Immature natural killer cell (primary cell): ENCODE data around the gene COL4A2. TPM values are rescaled to one million over a fixed set of nuclear protein-coding genes. Genes with fewer than 3 reads are reported as not detected.
"Not testable (repeated sequence)": the region's sequence is repeated elsewhere in the genome, so short reads cannot be mapped to it uniquely, and the experiment has no call there.

Experiments
- DNase-seq, 3 donors: peaks; one replicate each; pipeline ENCODE4 v3.0.0; 2022; ENCODE audit warnings: mixed read lengths in 1 of 3
- H3K27ac Mint-ChIP-seq, 6 donors: one replicate each; pipeline ENCODE4 v1.8.0; 2020; ENCODE audit warnings: mixed read lengths in 6 of 6, mild to moderate bottlenecking in 5 of 6, inconsistent platforms in 4 of 6, moderate library complexity in 3 of 6
- H3K27me3 Mint-ChIP-seq, 3 donors: one replicate each; pipeline ENCODE4 v1.8.0; 2020 to 2021; ENCODE audit warnings: low read depth in 3 of 3, mild to moderate bottlenecking in 3 of 3, mixed read lengths in 3 of 3, moderate library complexity in 3 of 3, inconsistent platforms in 1 of 3
- H3K36me3 Mint-ChIP-seq, 3 donors: one replicate each; pipeline ENCODE4 v1.8.0; 2020; ENCODE audit warnings: mixed read lengths in 3 of 3, inconsistent platforms in 2 of 3, mild to moderate bottlenecking in 2 of 3
- H3K4me1 Mint-ChIP-seq, 2 donors: one replicate each; pipeline ENCODE4 v1.8.0; 2020; ENCODE audit warnings: inconsistent platforms in 2 of 2, mild to moderate bottlenecking in 2 of 2, mixed read lengths in 2 of 2, moderate library complexity in 1 of 2
- H3K4me3 Mint-ChIP-seq, 5 donors: one replicate each; pipeline ENCODE4 v1.8.0; 2020; ENCODE audit warnings: mild to moderate bottlenecking in 5 of 5, mixed read lengths in 5 of 5, inconsistent platforms in 3 of 5, moderate library complexity in 3 of 5
- H3K9me3 Mint-ChIP-seq, 6 donors: one replicate each; pipeline ENCODE4 v1.8.0; 2020; ENCODE audit warnings: mild to moderate bottlenecking in 6 of 6, mixed read lengths in 6 of 6, inconsistent platforms in 4 of 6, moderate library complexity in 3 of 6
- polyA plus RNA-seq, 3 donors: library from polyadenylated mRNA; unstranded; fragments of 300-500 nt; fragmentation: Illumina TruSeq; gene quantifications; one replicate each; pipeline ENCODE4 v1.2.3, GENCODE V29; 2021

COL4A2 gene
- polyA plus RNA-seq, 3 donors from 2014 or later = not detected

GRCh38 chr13:110497003-110497402 is 189.9 kb downstream of the COL4A2 start:
- Mint-ChIP-seq H3K27ac (no peak overlapping the region), H3K4me1 (no peaks in the 10 kb centered on the region), H3K9me3 (no peaks in the 10 kb centered on the region), H3K4me3 (no peak overlapping the region), H3K27me3 (peaks cover 0 to 3% (median 0%) of the 10 kb centered on the region in 3 donors), H3K36me3 (no peaks in the 10 kb centered on the region)
- no peak for DNase-seq

- H3K9me3 Mint-ChIP-seq, DNase-seq, H3K27me3 Mint-ChIP-seq, H3K4me1 Mint-ChIP-seq, H3K36me3 Mint-ChIP-seq, H3K4me3 Mint-ChIP-seq, H3K27ac Mint-ChIP-seq: not testable (repeated sequence)
Measured at GRCh38 chr13:110497896-110498295, 190.8 kb downstream of the COL4A2 start.

- no peak overlapping the region for H3K4me3 Mint-ChIP-seq
- DNase-seq = no peak
- H3K27ac Mint-ChIP-seq = no peak overlapping the region
- no peaks in the 10 kb centered on the region for H3K9me3 Mint-ChIP-seq
- H3K27me3 Mint-ChIP-seq = peaks cover 0 to 3% (median 3%) of the 10 kb centered on the region in 3 donors
- H3K4me1 Mint-ChIP-seq = no peaks in the 10 kb centered on the region
- H3K36me3 Mint-ChIP-seq = no peaks in the 10 kb centered on the region
Measured at GRCh38 chr13:110498327-110498726, 191.2 kb downstream of the COL4A2 start.

- Mint-ChIP-seq H3K27me3 (peaks cover 0 to 3% (median 3%) of the 10 kb centered on the region in 3 donors), H3K4me3 (no peak overlapping the region), H3K27ac (no peak overlapping the region), H3K4me1 (no peaks in the 10 kb centered on the region), H3K9me3 (no peaks in the 10 kb centered on the region), H3K36me3 (no peaks in the 10 kb centered on the region)
- no peak for DNase-seq
Measured at GRCh38 chr13:110498765-110499164, 191.7 kb downstream of the COL4A2 start.

GRCh38 chr13:110499621-110500281 is 192.7 kb downstream of the COL4A2 start:
- no peak for DNase-seq
- no peak overlapping the region for H3K4me3 Mint-ChIP-seq
- no peaks in the 10 kb centered on the region for H3K4me1 Mint-ChIP-seq
- H3K9me3 Mint-ChIP-seq = no peaks in the 10 kb centered on the region
- no peaks in the 10 kb centered on the region for H3K36me3 Mint-ChIP-seq
- no peak overlapping the region for H3K27ac Mint-ChIP-seq
- H3K27me3 Mint-ChIP-seq = peaks cover 0 to 3% (median 3%) of the 10 kb centered on the region in 3 donors

GRCh38 chr13:110500341-110500740 is 193.3 kb downstream of the COL4A2 start:
- H3K36me3 Mint-ChIP-seq = no peaks in the 10 kb centered on the region
- no peak overlapping the region for H3K27ac Mint-ChIP-seq
- H3K27me3 Mint-ChIP-seq = peaks cover 0 to 3% (median 3%) of the 10 kb centered on the region in 3 donors
- H3K4me3 Mint-ChIP-seq = no peak overlapping the region
- H3K9me3 Mint-ChIP-seq = no peaks in the 10 kb centered on the region
- no peaks in the 10 kb centered on the region for H3K4me1 Mint-ChIP-seq
- no peak for DNase-seq

GRCh38 chr13:110501188-110501587 is 194.1 kb downstream of the COL4A2 start:
- H3K4me1 Mint-ChIP-seq = no peaks in the 10 kb centered on the region
- H3K27ac Mint-ChIP-seq = no peak overlapping the region
- no peak for DNase-seq
- H3K27me3 Mint-ChIP-seq = peaks cover 0 to 3% (median 3%) of the 10 kb centered on the region in 3 donors
- H3K4me3 Mint-ChIP-seq = no peak overlapping the region
- no peaks in the 10 kb centered on the region for H3K36me3 Mint-ChIP-seq
- H3K9me3 Mint-ChIP-seq = no peaks in the 10 kb centered on the region

GRCh38 chr13:110503037-110503901 is 196.2 kb downstream of the COL4A2 start:
- Mint-ChIP-seq H3K36me3 (no peaks in the 10 kb centered on the region), H3K27me3 (peaks cover 0 to 3% (median 2%) of the 10 kb centered on the region in 3 donors), H3K27ac (no peak overlapping the region), H3K4me3 (no peak overlapping the region), H3K9me3 (no peaks in the 10 kb centered on the region), H3K4me1 (no peaks in the 10 kb centered on the region)
- no peak for DNase-seq

GRCh38 chr13:110503979-110504499 is 197.0 kb downstream of the COL4A2 start:
- H3K36me3 Mint-ChIP-seq = no peaks in the 10 kb centered on the region
- H3K4me1 Mint-ChIP-seq = no peaks in the 10 kb centered on the region
- DNase-seq = no peak
- no peak overlapping the region for H3K4me3 Mint-ChIP-seq
- no peaks in the 10 kb centered on the region for H3K9me3 Mint-ChIP-seq
- no peak overlapping the region for H3K27ac Mint-ChIP-seq
- H3K27me3 Mint-ChIP-seq = peaks cover 0 to 3% (median 2%) of the 10 kb centered on the region in 3 donors

- H3K9me3 Mint-ChIP-seq = no peaks in the 10 kb centered on the region
- no peaks in the 10 kb centered on the region for H3K36me3 Mint-ChIP-seq
- H3K4me3 Mint-ChIP-seq = no peak overlapping the region
- no peaks in the 10 kb centered on the region for H3K4me1 Mint-ChIP-seq
- H3K27me3 Mint-ChIP-seq = peaks cover 0 to 5% (median 2%) of the 10 kb centered on the region in 3 donors
- H3K27ac Mint-ChIP-seq = no peak overlapping the region
- DNase-seq = no peak
Measured at GRCh38 chr13:110505594-110505993, 198.5 kb downstream of the COL4A2 start.

- no peaks in the 10 kb centered on the region for H3K4me1 Mint-ChIP-seq
- H3K36me3 Mint-ChIP-seq = no peaks in the 10 kb centered on the region
- no peak overlapping the region for H3K27ac Mint-ChIP-seq
- no peak overlapping the region for H3K4me3 Mint-ChIP-seq
- DNase-seq = no peak
- H3K27me3 Mint-ChIP-seq = peaks cover 0 to 5% (median 2%) of the 10 kb centered on the region in 3 donors
- H3K9me3 Mint-ChIP-seq = no peaks in the 10 kb centered on the region
Measured at GRCh38 chr13:110506396-110506795, 199.3 kb downstream of the COL4A2 start.

- Mint-ChIP-seq H3K4me1 (no peaks in the 10 kb centered on the region), H3K27ac (no peak overlapping the region), H3K4me3 (no peak overlapping the region), H3K27me3 (peaks cover 0 to 5% (median 2%) of the 10 kb centered on the region in 3 donors), H3K9me3 (no peaks in the 10 kb centered on the region), H3K36me3 (no peaks in the 10 kb centered on the region)
- DNase-seq = no peak
Measured at GRCh38 chr13:110506859-110507566, 199.9 kb downstream of the COL4A2 start.

- Mint-ChIP-seq H3K27me3 (peaks cover 0 to 4% (median 2%) of the 10 kb centered on the region in 3 donors), H3K4me1 (no peaks in the 10 kb centered on the region), H3K9me3 (no peaks in the 10 kb centered on the region), H3K4me3 (no peak overlapping the region), H3K27ac (no peak overlapping the region), H3K36me3 (no peaks in the 10 kb centered on the region)
- DNase-seq = no peak
Measured at GRCh38 chr13:110507678-110508381, 200.7 kb downstream of the COL4A2 start.
